ENCODE data around the gene STK24.
"Not testable (repeated sequence)": the region's sequence is repeated elsewhere in the genome, so short reads cannot be mapped to it uniquely, and the experiment has no call there.

Gene STK24

GRCh38 chr13:98433654-98434053, 143.3 kb downstream of the STK24 start:
- no peak for DNase-seq (ENCODE audit: low spot score)

GRCh38 chr13:98432638-98433037, 144.3 kb downstream of the STK24 start:
- no peak for DNase-seq (ENCODE audit: low spot score)

DNA sequence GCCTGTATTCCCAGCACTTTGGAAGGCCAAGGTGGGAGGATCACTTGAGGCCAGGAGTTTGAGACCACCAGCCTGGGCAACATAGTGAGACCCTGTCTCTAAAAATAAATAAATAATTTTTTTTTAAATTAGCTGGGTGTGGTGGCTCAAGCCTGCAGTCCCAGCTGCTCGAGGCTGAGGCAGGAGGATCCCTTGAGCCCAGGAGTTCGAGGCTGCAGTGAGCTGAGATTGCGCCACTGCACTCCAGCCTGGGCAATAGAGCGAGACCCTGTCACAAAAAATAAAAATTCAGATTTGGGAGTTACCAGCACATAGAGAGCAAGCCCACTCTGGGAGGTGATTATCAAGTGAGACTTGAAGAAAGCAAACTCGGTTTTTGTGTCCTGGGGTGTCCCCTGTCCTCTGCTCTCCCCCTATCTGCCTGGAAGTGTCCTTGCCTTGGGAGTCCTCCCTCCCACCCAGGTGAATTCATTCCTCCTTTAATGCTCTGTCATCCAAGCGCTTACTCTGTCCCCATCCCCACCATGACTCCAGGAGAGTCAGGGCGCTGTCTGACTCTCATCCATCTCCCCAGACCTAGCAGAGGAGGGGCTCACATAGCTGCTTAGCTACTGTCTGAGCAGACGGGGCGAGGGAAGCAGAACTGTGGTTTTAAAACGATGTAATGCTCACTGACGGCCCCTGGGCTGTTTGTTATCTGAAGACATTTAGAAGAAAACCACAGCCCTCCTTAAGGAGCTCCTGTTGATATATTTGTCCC, 146.8 kb downstream of the STK24 start:
- DNase-seq (ENCODE audit: low spot score) = no peak

DNA sequence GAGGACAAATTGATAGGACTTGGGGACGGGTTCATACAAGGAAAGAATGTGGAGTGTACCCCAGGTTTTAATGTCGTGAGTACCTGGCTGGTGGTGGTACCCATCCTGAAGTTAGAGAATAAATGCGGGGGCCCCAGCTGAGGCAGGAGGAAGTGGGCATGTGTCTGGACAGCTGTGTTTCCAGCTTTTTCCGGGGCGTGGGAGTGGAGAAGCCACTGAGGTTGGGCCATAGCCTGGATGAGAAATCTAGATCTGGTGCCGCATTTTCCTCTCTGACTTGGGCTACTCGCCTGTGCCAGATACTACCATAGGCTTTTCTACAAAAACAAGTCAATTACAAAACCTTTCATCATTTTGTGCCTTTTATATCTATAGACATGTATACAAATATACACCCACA, 147.4 kb downstream of the STK24 start:
- DNase-seq (ENCODE audit: low spot score) = no peak

DNA sequence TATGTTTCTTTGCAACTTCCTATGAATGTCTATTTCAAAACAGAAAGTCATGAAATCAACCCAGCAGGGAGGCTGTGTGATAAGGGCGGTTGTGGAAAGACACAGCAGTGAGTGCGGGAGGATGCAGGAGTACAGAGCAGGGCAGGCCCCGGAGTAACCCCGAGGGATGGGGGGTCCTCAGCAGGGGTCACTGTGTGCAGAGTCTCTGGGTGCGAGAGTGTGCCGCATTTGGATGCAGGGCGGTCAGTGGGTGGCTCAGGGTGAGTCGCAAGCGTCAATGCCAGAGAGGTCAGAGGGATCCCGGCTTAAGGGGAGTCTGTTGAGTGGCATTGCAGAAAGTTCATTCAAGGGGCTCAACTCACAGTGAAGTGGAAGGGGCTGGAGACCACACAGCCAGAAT, 147.8 kb downstream of the STK24 start:
- no peak for DNase-seq (ENCODE audit: low spot score)

DNA sequence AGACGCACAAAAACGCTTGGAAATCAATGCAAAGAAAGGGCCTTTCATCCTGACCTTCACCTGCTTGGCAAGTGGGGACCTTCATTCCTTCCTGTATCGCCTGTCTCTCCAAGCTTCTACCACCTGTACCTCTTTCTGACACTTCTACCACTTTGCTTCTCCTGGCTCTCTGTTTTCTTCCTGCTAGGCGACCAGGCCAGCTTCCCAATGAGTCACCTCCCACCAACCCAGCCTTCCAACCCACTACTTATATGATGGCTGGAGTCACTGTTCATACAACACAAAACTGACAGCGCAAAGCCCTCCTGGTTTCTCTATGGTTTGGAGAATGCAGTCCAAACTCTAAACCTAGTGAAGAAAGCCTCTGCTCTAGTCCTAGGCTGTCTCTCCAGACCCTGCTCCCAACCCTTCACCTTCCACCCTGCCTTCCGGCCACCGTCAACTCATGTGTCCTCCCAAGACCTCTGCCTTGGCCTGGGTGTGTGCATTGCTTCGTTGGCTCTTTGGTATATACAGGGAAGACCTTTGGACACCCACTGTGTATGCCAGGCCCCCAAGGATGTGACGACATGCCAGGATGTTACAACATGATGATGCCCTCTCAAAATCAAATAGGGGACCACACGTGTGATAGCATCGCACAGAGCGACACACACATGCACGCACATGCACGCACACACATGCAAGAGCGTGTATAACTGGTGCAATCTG, 148.5 kb downstream of the STK24 start:
- DNase-seq (ENCODE audit: low spot score) = no peak

- DNase-seq (ENCODE audit: low spot score) = no peak
These were observed 149.4 kb downstream of the STK24 start for GRCh38 chr13:98427331-98427995.

DNA sequence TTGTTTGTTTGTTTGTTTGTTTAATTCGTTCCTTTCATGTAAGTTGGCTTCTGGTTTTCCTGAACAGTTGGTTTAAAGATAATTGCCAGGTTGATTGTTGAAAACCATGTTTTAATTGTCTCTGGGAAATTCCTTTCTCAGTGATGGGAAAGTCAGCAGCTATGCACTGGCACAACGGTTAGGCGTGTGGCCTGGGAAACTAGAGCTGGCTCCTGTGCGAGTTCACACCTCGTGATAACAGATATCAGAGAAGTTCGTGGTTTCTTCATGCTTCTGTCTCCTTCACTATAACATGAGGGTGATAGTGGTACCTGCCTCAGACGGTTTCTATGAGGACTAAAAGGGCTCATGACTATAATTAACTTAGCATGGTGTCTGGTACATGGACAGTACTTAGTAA, 153.5 kb downstream of the STK24 start:
- DNase-seq (ENCODE audit: low spot score) = no peak

- DNase-seq (ENCODE audit: low spot score) = no peak
These were observed 154.9 kb downstream of the STK24 start for GRCh38 chr13:98422046-98422445.

GRCh38 chr13:98420554-98421175, 156.2 kb downstream of the STK24 start:
- no peak for DNase-seq (ENCODE audit: low spot score)

DNA sequence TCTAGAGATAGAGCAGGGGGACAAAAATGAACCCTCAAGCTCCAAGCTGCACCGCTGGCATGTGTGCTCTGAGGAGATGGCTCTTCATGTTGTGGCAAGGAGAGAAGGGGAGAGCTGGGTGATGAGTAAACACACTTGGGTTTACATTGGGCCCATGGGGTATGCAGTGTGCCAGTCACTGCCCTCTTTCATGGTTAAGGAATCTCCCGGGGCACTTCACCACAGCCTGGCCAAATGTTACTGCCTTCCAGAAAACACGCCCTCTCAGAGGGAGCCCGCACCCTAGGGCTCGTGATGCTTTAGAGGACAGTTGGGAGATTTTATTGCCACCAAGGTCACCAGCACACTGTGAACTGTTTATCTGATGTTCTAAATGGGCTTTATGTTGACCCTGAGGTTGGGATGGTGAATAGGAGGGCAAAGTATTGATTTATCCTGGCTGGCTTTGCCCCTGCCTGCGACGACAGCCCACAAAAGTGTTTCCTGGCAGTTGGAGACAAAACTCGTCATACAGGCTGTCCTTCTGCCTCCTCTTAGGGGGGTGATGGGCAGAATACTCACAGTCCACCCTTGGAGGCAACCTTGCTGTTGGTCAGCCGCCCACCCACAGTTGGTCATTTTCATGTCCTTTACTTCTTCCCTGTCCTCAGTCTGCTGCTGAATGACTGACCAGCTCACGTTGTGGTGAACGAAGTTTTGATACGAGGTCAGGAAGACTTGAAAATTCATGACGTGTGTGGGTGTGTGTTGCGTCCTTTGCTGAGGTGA, 156.9 kb downstream of the STK24 start:
- DNase-seq (ENCODE audit: low spot score) = no peak

GRCh38 chr13:98416408-98416807, 160.5 kb downstream of the STK24 start:
- no peak for DNase-seq (ENCODE audit: low spot score)

DNA sequence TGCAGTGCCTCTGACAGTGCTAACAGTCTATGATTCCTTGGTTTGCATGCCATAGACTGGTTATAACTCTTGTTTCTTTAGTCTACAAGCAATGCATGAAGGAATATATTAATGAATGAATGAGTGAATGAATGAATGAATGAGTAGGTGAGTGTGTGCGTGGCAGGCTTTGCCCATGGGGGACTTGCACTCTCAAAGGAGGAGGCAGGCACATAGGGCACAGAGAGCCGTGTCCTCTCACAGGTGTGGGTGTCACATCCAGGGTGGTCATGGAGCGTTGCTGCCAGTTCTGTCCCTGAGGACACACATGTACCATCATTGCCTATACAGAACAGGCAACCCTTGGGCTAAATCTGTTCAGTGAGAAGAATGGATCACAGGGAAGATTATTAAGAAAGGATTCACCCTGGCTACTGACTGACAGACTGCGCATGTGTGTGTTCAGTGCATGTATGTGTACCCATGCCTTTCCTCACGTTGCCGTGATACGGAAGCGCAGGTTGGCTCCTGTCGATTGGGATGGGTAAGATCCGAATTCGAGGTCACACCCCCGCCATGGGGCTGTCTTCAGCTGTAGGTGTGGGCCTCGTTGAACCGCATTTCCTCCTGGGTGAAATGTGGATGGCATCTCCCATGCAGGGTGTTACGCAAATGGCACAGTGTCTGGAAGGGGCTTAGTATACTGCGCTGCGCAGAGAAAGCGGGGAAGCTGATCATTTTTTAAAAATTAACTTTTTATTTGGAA, 161.4 kb downstream of the STK24 start:
- no peak for DNase-seq (ENCODE audit: low spot score)

DNA sequence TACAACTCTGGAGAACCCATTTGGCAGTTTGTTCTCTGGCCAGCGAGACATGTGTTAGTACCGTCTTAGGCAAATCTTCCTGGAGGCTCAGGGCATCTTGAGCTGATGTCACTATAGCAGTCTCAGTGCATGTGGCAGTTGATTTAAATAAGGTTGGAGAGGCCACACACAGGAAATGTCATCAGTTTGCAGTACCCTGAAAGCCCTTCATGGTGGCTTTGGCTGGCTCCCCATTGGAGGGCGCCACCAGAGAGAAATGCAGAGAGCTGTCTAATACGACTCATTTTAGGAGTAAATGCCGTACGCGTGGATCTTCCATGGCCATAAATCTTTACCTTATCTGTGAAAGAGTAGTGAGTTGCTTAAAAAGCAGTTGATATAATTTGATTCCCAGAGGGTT, 163.1 kb downstream of the STK24 start:
- DNase-seq (ENCODE audit: low spot score) = no peak

DNA sequence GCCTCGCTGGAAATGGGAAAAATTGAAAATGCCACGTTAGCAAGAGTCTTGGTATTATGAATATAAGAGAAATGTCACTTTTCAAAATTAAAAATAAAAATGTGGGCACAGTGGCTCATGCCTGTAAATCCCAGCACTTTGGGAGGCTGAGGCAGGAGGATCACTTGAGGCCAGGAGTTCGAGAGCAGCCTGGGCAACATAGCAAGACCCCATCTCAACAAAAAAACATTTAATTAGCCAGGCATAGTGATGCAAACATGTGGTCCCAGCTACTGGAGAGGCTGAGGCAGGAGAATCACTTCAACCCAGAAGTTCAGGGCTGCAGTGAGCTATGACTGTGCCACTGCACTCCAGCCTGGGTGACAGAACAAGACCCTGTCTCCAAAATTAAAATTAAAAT, 163.6 kb downstream of the STK24 start:
- DNase-seq (ENCODE audit: low spot score) = not testable (repeated sequence)

DNA sequence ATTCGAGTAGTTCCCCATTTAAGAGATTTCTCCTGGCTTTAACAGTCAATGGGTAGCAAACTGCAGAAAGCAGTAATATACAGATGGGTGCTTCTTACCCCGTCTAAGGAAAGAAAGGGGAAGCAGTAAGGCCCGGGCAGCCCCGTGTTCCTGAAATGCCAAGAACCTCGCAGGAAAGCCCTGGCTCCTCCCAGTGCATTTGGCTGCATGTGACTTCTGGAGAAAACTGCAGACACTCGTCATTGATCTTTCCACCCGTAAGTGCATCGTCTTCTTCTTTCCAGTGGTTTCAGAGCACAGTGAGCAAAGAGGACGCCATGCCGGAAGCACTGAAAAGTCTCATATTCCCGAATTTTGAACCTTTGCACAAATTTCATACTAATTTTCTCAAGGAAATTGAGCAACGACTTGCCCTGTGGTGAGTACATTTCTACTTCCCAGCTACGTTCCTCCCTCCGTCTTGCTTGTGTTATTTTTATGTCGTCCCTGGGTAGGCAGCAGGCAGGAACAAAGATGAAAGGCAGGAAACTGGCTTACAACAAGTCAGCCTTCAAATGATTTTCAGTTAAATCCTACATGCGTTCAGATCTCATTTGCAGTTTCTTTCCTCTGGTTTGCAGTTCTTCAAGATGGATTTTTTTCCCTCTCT, 165.2 kb downstream of the STK24 start:
- no peak for DNase-seq (ENCODE audit: low spot score)

GRCh38 chr13:98411013-98411412, 165.9 kb downstream of the STK24 start:
- no peak for DNase-seq (ENCODE audit: low spot score)

- no peak for DNase-seq (ENCODE audit: low spot score)
These were observed 166.3 kb downstream of the STK24 start for GRCh38 chr13:98410612-98411011.

DNA sequence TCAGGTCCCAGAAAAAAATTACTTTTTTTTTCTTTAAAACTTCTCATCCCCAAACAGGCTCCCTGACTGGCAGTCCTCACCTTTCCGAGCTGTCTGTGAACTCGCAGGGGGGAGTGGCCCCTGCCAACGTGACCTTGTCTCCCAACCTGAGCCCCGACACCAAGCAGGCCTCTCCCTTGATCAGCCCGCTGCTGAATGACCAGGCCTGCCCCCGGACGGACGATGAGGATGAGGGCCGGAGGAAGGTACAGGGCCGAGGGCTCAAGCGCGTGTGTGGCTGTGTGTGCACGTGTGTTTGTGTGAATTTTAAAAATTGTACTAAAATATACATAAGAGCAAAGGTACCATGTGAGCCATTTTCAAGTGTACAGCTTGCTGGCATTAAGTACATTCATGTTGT, 167.6 kb downstream of the STK24 start:
- DNase-seq (ENCODE audit: low spot score) = no peak

DNA sequence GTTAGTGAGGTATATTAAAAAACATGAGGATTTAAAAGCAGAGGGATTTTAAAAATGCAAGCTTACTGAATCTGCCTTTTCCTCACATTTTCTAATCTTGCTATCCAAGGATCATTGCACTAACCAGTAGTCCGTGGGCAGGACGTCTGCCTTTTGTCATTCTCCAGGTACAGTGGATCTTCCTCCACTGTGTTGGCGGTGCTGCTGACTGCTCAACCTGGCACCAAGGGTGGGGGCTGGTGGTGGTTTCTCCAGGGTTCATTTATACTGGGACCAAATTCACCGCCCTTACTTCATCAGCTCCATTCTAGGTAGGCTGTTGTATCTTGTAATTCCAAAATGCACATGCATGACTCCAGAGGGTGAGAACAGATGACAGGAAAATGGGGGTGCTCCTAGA, 169.3 kb downstream of the STK24 start:
- DNase-seq (ENCODE audit: low spot score) = no peak

- no peak for DNase-seq (ENCODE audit: low spot score)
These were observed 169.9 kb downstream of the STK24 start for GRCh38 chr13:98406971-98407370.
